HCT116 (cell line): Measurements from ENCODE around the gene GALNT2. TPM values are rescaled to one million over a fixed set of nuclear protein-coding genes. Genes with fewer than 3 reads are reported as not detected.

ENCODE experiments used
- ATAC-seq: fragments of 200-7000 bp; cut with Tn5 transposase; 2 replicates; pipeline ENCODE4 v1.9.1; 2020; ENCODE audit warnings: mild to moderate bottlenecking, moderate library complexity
- BruUV-seq: library from RNA; stranded (reverse); fragments of 400-500 nt; replicated peaks from 2 replicates; lab custom pipeline; 2021; lab: Mats Ljungman, UMichigan
- CTCF ChIA-PET: fragments of 300-600 bp; sonication (Branson Sonifier 250); formaldehyde crosslinking; loops from one replicate; lab custom pipeline; 2021; ENCODE audit warnings: antibody characterized with exemption; lab: Charles Lee
- POLR2A ChIA-PET: fragments of 300-600, 350-600 bp; sonication (Branson Sonifier 250); formaldehyde crosslinking; loops from one replicate; lab custom pipeline; 2021; ENCODE audit warnings: antibody characterized with exemption; lab: Charles Lee
- RAD21 ChIA-PET, 2 experiments: fragments of 300-600 bp; sonication (Branson Sonifier 250); formaldehyde crosslinking; loops; one replicate each; lab custom pipeline; 2023; ENCODE audit warnings: low total read pairs in 2 of 2; ENCODE audit not compliant: uncharacterized antibody in 2 of 2, unreplicated experiment in 2 of 2, low non-redundant PET in 1 of 2; lab: Charles Lee
- DNase-seq: peaks from one replicate; pipeline ENCODE4 v3.0.0-alpha.2; 2010; ENCODE audit warnings: low read depth, low spot score
- H2AFZ ChIP-seq: fragments of 200-600 bp; shearing (Covaris generic), sonication (generic); 2 replicates; pipeline ENCODE4 v1.6.1; 2017; ENCODE audit warnings: low read depth, mixed run types, mixed read lengths, antibody characterized with exemption, low read length; ENCODE audit not compliant: poor library complexity, severe bottlenecking
- H3K27ac ChIP-seq: 2 replicates; pipeline ENCODE4 v1.5.1; 2012; ENCODE audit warnings: low read depth, low read length
- H3K27me3 ChIP-seq: fragments of 200-600 bp; sonication (generic); 2 replicates; pipeline ENCODE4 v1.6.1; 2016; ENCODE audit warnings: mixed run types, low read length, mixed read lengths; ENCODE audit not compliant: insufficient read depth
- H3K36me3 ChIP-seq, 2 experiments: fragments of 200-500 bp in 1 of 2; fragments of 200-600 bp in 1 of 2; sonication (Bioruptor generic) in 1 of 2; sonication (generic) in 1 of 2; 2 replicates each; pipeline versions ENCODE4 v1.5.1 to v1.6.1; 2014 to 2016; ENCODE audit warnings: low read length in 2 of 2, inconsistent platforms in 1 of 2, mixed read lengths in 1 of 2, mixed run types in 1 of 2; ENCODE audit not compliant: insufficient read depth in 2 of 2, control insufficient read depth in 1 of 2
- H3K4me1 ChIP-seq, 2 experiments: fragments of 200-600 bp in 1 of 2; sonication (generic) in 1 of 2; 2 replicates each; pipeline versions ENCODE4 v1.5.1 to v1.6.1; 2012 to 2017; ENCODE audit warnings: low read length in 2 of 2, inconsistent platforms in 1 of 2, mild to moderate bottlenecking in 1 of 2, mixed read lengths in 1 of 2, mixed run types in 1 of 2, moderate library complexity in 1 of 2; ENCODE audit not compliant: insufficient read depth in 2 of 2, control insufficient read depth in 1 of 2
- H3K4me2 ChIP-seq: fragments of 200-600 bp; sonication (generic); 2 replicates; pipeline ENCODE4 v1.6.1; 2017; ENCODE audit warnings: mixed run types, low read length, mixed read lengths
- H3K4me3 ChIP-seq, 2 experiments: fragments of 200-600 bp in 1 of 2; sonication (generic) in 1 of 2; replicated peaks in 1 of 2; 2 replicates each; pipeline ENCODE4 v1.5.1; 2011 to 2016; ENCODE audit warnings: low read length in 2 of 2, control low read depth in 1 of 2, low read depth in 1 of 2, mild to moderate bottlenecking in 1 of 2, mixed read lengths in 1 of 2, mixed run types in 1 of 2
- H3K79me2 ChIP-seq: fragments of 200-600 bp; sonication (generic); 2 replicates; pipeline ENCODE4 v1.6.1; 2017; ENCODE audit warnings: mild to moderate bottlenecking, mixed run types, low read length, moderate library complexity, mixed read lengths; ENCODE audit not compliant: insufficient read depth
- H3K9ac ChIP-seq: fragments of 200-600 bp; sonication (generic); 2 replicates; pipeline ENCODE4 v1.6.1; 2016; ENCODE audit warnings: low read length, mixed read lengths
- H3K9me2 ChIP-seq: fragments of 200-600 bp; sonication (generic), shearing (Covaris generic); 2 replicates; pipeline ENCODE4 v1.6.1; 2017; ENCODE audit warnings: mixed run types, mild to moderate bottlenecking, moderate library complexity; ENCODE audit not compliant: insufficient read depth
- H3K9me3 ChIP-seq, 2 experiments: fragments of 200-500 bp in 1 of 2; fragments of 200-600 bp in 1 of 2; sonication (Bioruptor generic) in 1 of 2; sonication (generic) in 1 of 2; 2 replicates each; pipeline ENCODE4 v1.6.1; 2014 to 2017; ENCODE audit warnings: low read length in 2 of 2, mixed read lengths in 2 of 2, inconsistent platforms in 1 of 2, low read depth in 1 of 2, mild to moderate bottlenecking in 1 of 2, mixed run types in 1 of 2, moderate library complexity in 1 of 2; ENCODE audit not compliant: control insufficient read depth in 1 of 2, insufficient read depth in 1 of 2
- H4K20me1 ChIP-seq: fragments of 200-600 bp; sonication (generic), shearing (Covaris generic); 2 replicates; pipeline ENCODE4 v1.6.1; 2017; ENCODE audit warnings: mixed run types, mild to moderate bottlenecking, moderate library complexity; ENCODE audit not compliant: insufficient read depth
- ATF3 ChIP-seq: IDR thresholded peaks from 2 replicates; pipeline ENCODE4 v1.6.1; 2012
- CBX3 ChIP-seq: IDR thresholded peaks from 2 replicates; pipeline ENCODE4 v1.6.1; 2012; ENCODE audit warnings: low read depth
- EGR1 ChIP-seq: IDR thresholded peaks from 2 replicates; pipeline ENCODE4 v1.6.1; 2012; ENCODE audit warnings: low read depth
- EZH2 ChIP-seq: fragments of 200-600 bp; sonication (generic); IDR thresholded peaks from 2 replicates; pipeline ENCODE4 v1.6.1; 2017; ENCODE audit warnings: antibody characterized with exemption, mixed run types
- EZH2phosphoT487 ChIP-seq: fragments of 200-600 bp; IDR thresholded peaks from 2 replicates; pipeline ENCODE4 v1.6.1; 2018; ENCODE audit warnings: antibody characterized with exemption, borderline replicate concordance
- FOSL1 ChIP-seq: IDR thresholded peaks from 2 replicates; pipeline ENCODE4 v1.6.1; 2012; ENCODE audit warnings: low read depth
- POLR2A ChIP-seq: IDR thresholded peaks from 2 replicates; pipeline ENCODE4 v1.7.0; 2011; ENCODE audit warnings: borderline replicate concordance; ENCODE audit not compliant: insufficient read depth, insufficient read length; ENCODE audit errors: extremely low read depth
- POLR2AphosphoS5 ChIP-seq: IDR thresholded peaks from 2 replicates; pipeline ENCODE4 v1.6.1; 2011; ENCODE audit warnings: mild to moderate bottlenecking, low read depth, low read length, moderate library complexity
- RAD21 ChIP-seq: IDR thresholded peaks from 2 replicates; pipeline ENCODE4 v1.6.1; 2012; ENCODE audit warnings: low read depth, mild to moderate bottlenecking
- SIN3A ChIP-seq: IDR thresholded peaks from 2 replicates; pipeline ENCODE4 v1.6.1; 2012; ENCODE audit warnings: low read depth
- SP1 ChIP-seq: IDR thresholded peaks from 2 replicates; pipeline ENCODE4 v1.6.1; 2012; ENCODE audit warnings: low read depth
- SRF ChIP-seq: IDR thresholded peaks from 2 replicates; pipeline ENCODE4 v1.6.1; 2012; ENCODE audit warnings: low read depth
- YY1 ChIP-seq: IDR thresholded peaks from 2 replicates; pipeline ENCODE4 v1.6.1; 2011; ENCODE audit warnings: low read length, low read depth, moderate library complexity, mild to moderate bottlenecking; ENCODE audit not compliant: insufficient replicate concordance; ENCODE audit errors: extremely low read depth
- ZBTB33 ChIP-seq: IDR thresholded peaks from 2 replicates; pipeline ENCODE4 v1.6.1; 2011; ENCODE audit warnings: mild to moderate bottlenecking, low read length, moderate library complexity; ENCODE audit not compliant: insufficient replicate concordance; ENCODE audit errors: extremely low read depth
- ZFX ChIP-seq: fragments of 450-650 bp; IDR thresholded peaks from 2 replicates; pipeline ENCODE4 v1.6.1; 2017
- ZNF274 ChIP-seq: fragments of 200-500 bp; sonication (Bioruptor generic); IDR thresholded peaks from 2 replicates; pipeline ENCODE4 v1.6.1; 2014; ENCODE audit warnings: mild to moderate bottlenecking, low read depth, low read length, inconsistent platforms
- intact Hi-C: fragments of 100-400 bp; cut with micrococcal nuclease; formaldehyde crosslinking; loops from 2 replicates; pipeline ENCODE4 v1.10.0; 2022
- total RNA-seq: library from RNA; stranded (reverse); gene quantifications from one replicate; pipeline ENCODE4 v1.2.1, GENCODE V29; 2021; ENCODE audit not compliant: unreplicated experiment
- TF ChIP-seq, protein P1 (sequence below), 3 experiments: fragments of 200-600 bp in 1 of 3; sonication (generic) in 1 of 3; IDR thresholded peaks in 2 of 3; conservative IDR thresholded peaks in 1 of 3; 2 replicates each; pipeline ENCODE4 v1.5.1; 2012 to 2017; ENCODE audit warnings: low read depth in 2 of 3, low read length in 2 of 3, antibody characterized with exemption in 1 of 3, borderline replicate concordance in 1 of 3, control low read depth in 1 of 3, mild to moderate bottlenecking in 1 of 3, mixed read lengths in 1 of 3, mixed run types in 1 of 3, moderate library complexity in 1 of 3; ENCODE audit not compliant: insufficient read depth in 1 of 3

Gene GALNT2
- total RNA-seq, 1 experiment from 2014 or later = 40.8 TPM

GRCh38 chr1:230273141-230273710, 206.2 kb downstream of the GALNT2 start:
- no TSS peak for BruUV-seq
- Histone ChIP-seq H3K9me2 (no peaks in the 10 kb centered on the region), H2AFZ (no peak overlapping the region), H3K27ac (no peak overlapping the region), H3K4me1 (peaks cover 0 to 7% of the 10 kb centered on the region in 2 experiments; a peak in 2 of 4 replicates), H4K20me1 (no peaks in the 10 kb centered on the region), H3K4me3 (no peak overlapping the region), H3K36me3 (peaks cover 0 to 9% of the 10 kb centered on the region in 2 experiments; a peak in 2 of 4 replicates), H3K4me2 (no peak overlapping the region), H3K9ac (no peak overlapping the region), H3K9me3 (no peaks in the 10 kb centered on the region), H3K79me2 (no peaks in the 10 kb centered on the region), H3K27me3 (no peaks in the 10 kb centered on the region)
- ATAC-seq (no peak), DNase-seq (no peak)
- ChIA-PET RAD21 (no interaction called here), CTCF (no interaction called here), POLR2A (no interaction called here)
- intact Hi-C loops = no loop called here
- TF ChIP-seq EGR1 = no peak
- TF ChIP-seq CBX3 = no peak
- TF ChIP-seq ZFX = no peak
- TF ChIP-seq RAD21 = no peak
- no peak for TF ChIP-seq POLR2A
- no peak for TF ChIP-seq SIN3A
- no peak for TF ChIP-seq ZNF274
- no peak for TF ChIP-seq ZBTB33
- TF ChIP-seq SRF = no peak
- no peak for TF ChIP-seq ATF3
- TF ChIP-seq, protein P1, sequence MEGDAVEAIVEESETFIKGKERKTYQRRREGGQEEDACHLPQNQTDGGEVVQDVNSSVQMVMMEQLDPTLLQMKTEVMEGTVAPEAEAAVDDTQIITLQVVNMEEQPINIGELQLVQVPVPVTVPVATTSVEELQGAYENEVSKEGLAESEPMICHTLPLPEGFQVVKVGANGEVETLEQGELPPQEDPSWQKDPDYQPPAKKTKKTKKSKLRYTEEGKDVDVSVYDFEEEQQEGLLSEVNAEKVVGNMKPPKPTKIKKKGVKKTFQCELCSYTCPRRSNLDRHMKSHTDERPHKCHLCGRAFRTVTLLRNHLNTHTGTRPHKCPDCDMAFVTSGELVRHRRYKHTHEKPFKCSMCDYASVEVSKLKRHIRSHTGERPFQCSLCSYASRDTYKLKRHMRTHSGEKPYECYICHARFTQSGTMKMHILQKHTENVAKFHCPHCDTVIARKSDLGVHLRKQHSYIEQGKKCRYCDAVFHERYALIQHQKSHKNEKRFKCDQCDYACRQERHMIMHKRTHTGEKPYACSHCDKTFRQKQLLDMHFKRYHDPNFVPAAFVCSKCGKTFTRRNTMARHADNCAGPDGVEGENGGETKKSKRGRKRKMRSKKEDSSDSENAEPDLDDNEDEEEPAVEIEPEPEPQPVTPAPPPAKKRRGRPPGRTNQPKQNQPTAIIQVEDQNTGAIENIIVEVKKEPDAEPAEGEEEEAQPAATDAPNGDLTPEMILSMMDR (IDR thresholded peaks at IDR 0.05 in 2 of 3, conservative IDR thresholded peaks at IDR 0.05 in 1 of 3; ENCODE audit: borderline replicate concordance in 1 of 3, insufficient read depth in 1 of 3, low read depth in 2 of 3, low read length in 2 of 3) = no peak
- no peak for TF ChIP-seq FOSL1
- no peak for TF ChIP-seq YY1
- TF ChIP-seq EZH2 = no peak
- no peak for TF ChIP-seq SP1
- TF ChIP-seq EZH2phosphoT487 = no peak
- TF ChIP-seq POLR2AphosphoS5 = no peak
